Hepatocyte (in vitro differentiated cells): Measurements from ENCODE around the gene ARSB. TPM values are rescaled to one million over a fixed set of nuclear protein-coding genes. Genes with fewer than 3 reads are reported as not detected.

ENCODE experiments used
- DNase-seq: peaks from one replicate; pipeline ENCODE4 v3.0.0-alpha.2; 2016; ENCODE audit warnings: low spot score
- H2AFZ ChIP-seq: fragments of 200-600 bp; sonication (generic); 2 replicates; pipeline ENCODE4 v1.6.0; 2016; ENCODE audit warnings: antibody characterized with exemption, mild to moderate bottlenecking
- H3K27ac ChIP-seq: fragments of 200-600 bp; sonication (generic); 2 replicates; pipeline ENCODE4 v1.5.1; 2016; ENCODE audit warnings: mild to moderate bottlenecking
- H3K27me3 ChIP-seq: fragments of 200-600 bp; sonication (generic); 2 replicates; pipeline ENCODE4 v1.6.1; 2016
- H3K36me3 ChIP-seq: fragments of 200-600 bp; sonication (generic); replicated peaks from 2 replicates; pipeline ENCODE4 v1.5.1; 2016; ENCODE audit warnings: low read depth; ENCODE audit not compliant: insufficient read depth
- H3K4me1 ChIP-seq: fragments of 200-600 bp; sonication (generic); 2 replicates; pipeline ENCODE4 v1.5.1; 2016; ENCODE audit warnings: mild to moderate bottlenecking, moderate library complexity; ENCODE audit not compliant: insufficient read depth
- H3K4me2 ChIP-seq: fragments of 200-600 bp; sonication (generic); 2 replicates; pipeline ENCODE4 v1.6.0; 2016
- H3K4me3 ChIP-seq: fragments of 200-600 bp; sonication (generic); 2 replicates; pipeline ENCODE4 v1.5.1; 2016; ENCODE audit warnings: mild to moderate bottlenecking
- H3K79me2 ChIP-seq: fragments of 200-600 bp; sonication (generic); 2 replicates; pipeline ENCODE4 v1.6.0; 2017; ENCODE audit warnings: mild to moderate bottlenecking
- H3K9me2 ChIP-seq: fragments of 200-600 bp; sonication (generic); replicated peaks from 2 replicates; pipeline ENCODE4 v1.6.0; 2017; ENCODE audit warnings: mild to moderate bottlenecking; ENCODE audit not compliant: insufficient read depth
- H3K9me3 ChIP-seq: fragments of 200-600 bp; sonication (generic); 2 replicates; pipeline ENCODE4 v1.5.1; 2016; ENCODE audit warnings: low read depth, mild to moderate bottlenecking
- H4K20me1 ChIP-seq: fragments of 200-600 bp; sonication (generic); 2 replicates; pipeline ENCODE4 v1.6.0; 2016; ENCODE audit warnings: mild to moderate bottlenecking; ENCODE audit not compliant: insufficient read depth, poor library complexity, severe bottlenecking
- EZH2 ChIP-seq: fragments of 200-600 bp; sonication (generic); IDR thresholded peaks from 2 replicates; pipeline ENCODE4 v1.6.1; 2016; ENCODE audit warnings: antibody characterized with exemption, mild to moderate bottlenecking, borderline replicate concordance
- EZH2phosphoT487 ChIP-seq: fragments of 200-600 bp; sonication (generic); IDR thresholded peaks from one replicate; pipeline ENCODE4 v1.6.1; 2018; ENCODE audit warnings: antibody characterized with exemption, mild to moderate bottlenecking, low read depth, moderate library complexity; ENCODE audit not compliant: unreplicated experiment, severe bottlenecking
- WGBS: methylation state at CpG from one replicate; pipeline ENCODE4 v1.1.6; 2016; ENCODE audit warnings: low lambda C conversion rate; ENCODE audit errors: missing lambda C conversion rate; 5-methylcytosine and 5-hydroxymethylcytosine counted together
- polyA plus RNA-seq: library from polyadenylated mRNA; unstranded; fragments of >200 nt; fragmentation: Nextera tagmentation; extraction: Ambion mirVana; gene quantifications from 2 replicates; pipeline ENCODE4 v1.2.1, GENCODE V29; 2016
- total RNA-seq: library from RNA; depleted of rRNA; stranded (reverse); fragments of >200 nt; gene quantifications from 2 replicates; pipeline ENCODE4 v1.2.3, GENCODE V29; 2014
- TF ChIP-seq, protein P1 (sequence below): fragments of 200-600 bp; sonication (generic); IDR thresholded peaks from 2 replicates; pipeline ENCODE4 v1.5.1; 2016; ENCODE audit warnings: antibody characterized with exemption, mild to moderate bottlenecking; ENCODE audit not compliant: poor library complexity

The ARSB gene
- total and polyA plus RNA-seq, 2 experiments from 2014 or later = 13.5 to 19.8 TPM

DNA sequence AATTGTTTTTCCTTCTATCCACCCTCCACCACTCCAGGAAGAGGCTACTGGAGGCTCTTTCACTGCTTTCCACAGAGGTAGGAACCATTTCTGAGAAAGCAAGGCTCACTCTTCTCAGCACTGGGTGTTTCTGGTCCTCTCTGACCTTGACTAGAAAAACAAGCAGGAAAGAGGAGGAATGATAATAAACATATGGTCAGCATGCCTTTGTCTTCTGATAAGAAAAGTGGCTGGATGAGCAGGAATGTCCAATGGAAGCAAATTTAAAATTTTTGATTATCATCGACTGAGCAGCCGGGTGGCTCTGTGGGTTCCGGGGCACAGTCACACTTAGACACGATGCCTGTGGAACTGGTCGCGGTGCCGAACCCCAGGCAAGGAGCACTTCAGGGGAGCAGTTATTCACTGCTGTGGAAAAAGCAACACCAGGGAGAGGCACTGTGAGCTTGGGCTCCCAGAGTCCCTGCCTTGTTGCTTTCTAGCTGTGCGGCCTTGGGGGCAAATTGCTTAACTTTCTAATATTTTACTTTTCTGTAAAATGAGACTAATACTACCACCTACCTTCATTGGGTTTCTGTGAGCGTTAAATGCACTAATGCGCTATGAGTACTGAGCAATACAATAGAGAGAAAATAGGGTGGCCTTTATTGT lies 179.5 kb downstream of the ARSB start:
- Histone ChIP-seq H3K36me3 (no peaks in the 10 kb centered on the region), H3K9me2 (no peaks in the 10 kb centered on the region), H3K4me1 (peaks cover under 1% of the 10 kb centered on the region), H3K9me3 (no peaks in the 10 kb centered on the region), H3K4me2 (no peak overlapping the region), H3K4me3 (no peak overlapping the region), H3K27ac (no peak overlapping the region), H3K27me3 (no peaks in the 10 kb centered on the region), H3K79me2 (no peaks in the 10 kb centered on the region), H2AFZ (no peak overlapping the region), H4K20me1 (no peaks in the 10 kb centered on the region)
- no peak for DNase-seq
- TF ChIP-seq, protein P1, sequence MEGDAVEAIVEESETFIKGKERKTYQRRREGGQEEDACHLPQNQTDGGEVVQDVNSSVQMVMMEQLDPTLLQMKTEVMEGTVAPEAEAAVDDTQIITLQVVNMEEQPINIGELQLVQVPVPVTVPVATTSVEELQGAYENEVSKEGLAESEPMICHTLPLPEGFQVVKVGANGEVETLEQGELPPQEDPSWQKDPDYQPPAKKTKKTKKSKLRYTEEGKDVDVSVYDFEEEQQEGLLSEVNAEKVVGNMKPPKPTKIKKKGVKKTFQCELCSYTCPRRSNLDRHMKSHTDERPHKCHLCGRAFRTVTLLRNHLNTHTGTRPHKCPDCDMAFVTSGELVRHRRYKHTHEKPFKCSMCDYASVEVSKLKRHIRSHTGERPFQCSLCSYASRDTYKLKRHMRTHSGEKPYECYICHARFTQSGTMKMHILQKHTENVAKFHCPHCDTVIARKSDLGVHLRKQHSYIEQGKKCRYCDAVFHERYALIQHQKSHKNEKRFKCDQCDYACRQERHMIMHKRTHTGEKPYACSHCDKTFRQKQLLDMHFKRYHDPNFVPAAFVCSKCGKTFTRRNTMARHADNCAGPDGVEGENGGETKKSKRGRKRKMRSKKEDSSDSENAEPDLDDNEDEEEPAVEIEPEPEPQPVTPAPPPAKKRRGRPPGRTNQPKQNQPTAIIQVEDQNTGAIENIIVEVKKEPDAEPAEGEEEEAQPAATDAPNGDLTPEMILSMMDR = no peak
- TF ChIP-seq EZH2phosphoT487 = no peak
- no peak for TF ChIP-seq EZH2
- WGBS = 91% methylated on average over 10 of the region's 10 CpGs

DNA sequence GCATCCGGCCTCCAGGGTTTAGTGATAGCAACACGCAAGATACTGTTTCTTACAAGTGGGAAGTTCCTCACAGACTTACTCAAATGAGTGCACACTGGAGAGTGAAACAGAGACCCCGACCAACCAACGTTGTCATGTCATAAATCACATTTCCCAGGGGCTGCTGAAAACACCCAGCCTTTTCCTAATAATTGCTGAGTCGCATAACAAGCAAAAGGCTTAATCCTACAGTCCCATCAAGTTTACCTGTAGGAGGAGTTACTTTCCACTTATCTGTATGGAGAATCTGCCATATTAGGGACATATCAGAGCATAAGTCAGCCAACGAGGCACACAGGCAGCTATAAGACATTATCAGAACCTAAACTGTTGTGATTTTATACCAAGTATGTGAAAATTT lies 180.1 kb downstream of the ARSB start:
- no peaks in the 10 kb centered on the region for H3K27me3 ChIP-seq
- no peaks in the 10 kb centered on the region for H3K9me3 ChIP-seq
- no peak for DNase-seq
- H3K4me1 ChIP-seq = no peaks in the 10 kb centered on the region
- TF ChIP-seq EZH2 (no peak), EZH2phosphoT487 (no peak)
- TF ChIP-seq, protein P1 = no peak
- no peaks in the 10 kb centered on the region for H3K9me2 ChIP-seq
- no peak overlapping the region for H2AFZ ChIP-seq
- 85% methylated on average over 6 of the region's 6 CpGs for WGBS
- no peaks in the 10 kb centered on the region for H3K36me3 ChIP-seq
- no peaks in the 10 kb centered on the region for H3K79me2 ChIP-seq
- H3K27ac ChIP-seq = no peak overlapping the region
- H4K20me1 ChIP-seq = no peaks in the 10 kb centered on the region
- no peak overlapping the region for H3K4me3 ChIP-seq
- H3K4me2 ChIP-seq = no peak overlapping the region

DNA sequence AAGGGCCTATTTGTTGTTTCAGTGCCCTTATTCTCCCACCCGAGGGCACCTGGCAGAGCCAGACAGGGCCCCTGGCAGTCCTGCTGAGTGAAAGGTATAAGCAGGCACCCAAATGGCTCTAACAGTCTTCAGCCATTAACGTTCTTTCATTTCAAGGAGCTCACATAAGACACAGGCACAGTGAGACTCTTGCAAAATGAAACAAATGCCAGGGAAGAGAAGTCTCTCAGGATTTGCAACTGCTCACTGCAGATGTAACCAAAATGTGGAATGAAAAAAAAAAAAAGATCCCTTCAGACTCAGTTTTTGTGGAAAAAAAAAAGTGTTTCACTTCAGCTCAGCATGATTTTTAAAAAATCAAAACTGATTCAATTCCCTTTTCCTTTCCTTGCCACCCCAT lies 181.2 kb downstream of the ARSB start:
- no peak overlapping the region for H3K4me2 ChIP-seq
- no peak overlapping the region for H3K4me3 ChIP-seq
- DNase-seq = no peak
- no peaks in the 10 kb centered on the region for H4K20me1 ChIP-seq
- no peak overlapping the region for H3K27ac ChIP-seq
- TF ChIP-seq EZH2 (no peak), EZH2phosphoT487 (no peak)
- TF ChIP-seq, protein P1 = no peak
- no peaks in the 10 kb centered on the region for H3K36me3 ChIP-seq
- H3K4me1 ChIP-seq = no peaks in the 10 kb centered on the region
- H3K9me2 ChIP-seq = no peaks in the 10 kb centered on the region
- no peaks in the 10 kb centered on the region for H3K9me3 ChIP-seq
- WGBS = 83% methylated on average over 2 of the region's 2 CpGs
- H2AFZ ChIP-seq = no peak overlapping the region
- no peaks in the 10 kb centered on the region for H3K27me3 ChIP-seq
- H3K79me2 ChIP-seq = no peaks in the 10 kb centered on the region
